HG02588 (cell line): ENCODE data around the gene CCR4.
A peak's percentile ranks its signal among the peaks of the same experiment; 100 is the strongest.
"Not testable (repeated sequence)": the region's sequence is repeated elsewhere in the genome, so short reads cannot be mapped to it uniquely, and the experiment has no call there.

ENCODE experiments used
- ATAC-seq: cut with Tn5 transposase; IDR thresholded peaks from one replicate; pipeline ENCODE4 v1.9.1; 2021; ENCODE audit warnings: mild to moderate bottlenecking, moderate library complexity; ENCODE audit not compliant: unreplicated experiment

The CCR4 gene

DNA sequence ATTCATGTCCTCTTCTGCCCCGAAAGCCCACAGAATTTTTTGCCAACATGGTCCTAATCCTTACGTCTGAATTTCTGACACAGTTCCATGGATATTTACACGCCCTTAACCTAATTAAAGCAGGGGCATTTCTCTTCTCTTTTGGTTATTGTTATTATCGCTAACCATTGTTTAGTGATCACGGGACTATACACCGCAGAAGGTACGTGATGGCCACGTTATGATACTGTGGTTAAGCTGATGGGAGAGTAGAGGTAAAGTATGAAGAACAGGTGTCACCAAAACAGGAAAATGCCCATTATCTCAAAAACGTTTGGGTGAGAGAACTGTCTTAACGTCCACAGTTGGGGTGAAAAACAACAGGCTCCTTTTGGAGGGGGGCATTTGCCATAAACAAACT, 26.4 kb downstream of the CCR4 start:
- ATAC-seq: no peak

DNA sequence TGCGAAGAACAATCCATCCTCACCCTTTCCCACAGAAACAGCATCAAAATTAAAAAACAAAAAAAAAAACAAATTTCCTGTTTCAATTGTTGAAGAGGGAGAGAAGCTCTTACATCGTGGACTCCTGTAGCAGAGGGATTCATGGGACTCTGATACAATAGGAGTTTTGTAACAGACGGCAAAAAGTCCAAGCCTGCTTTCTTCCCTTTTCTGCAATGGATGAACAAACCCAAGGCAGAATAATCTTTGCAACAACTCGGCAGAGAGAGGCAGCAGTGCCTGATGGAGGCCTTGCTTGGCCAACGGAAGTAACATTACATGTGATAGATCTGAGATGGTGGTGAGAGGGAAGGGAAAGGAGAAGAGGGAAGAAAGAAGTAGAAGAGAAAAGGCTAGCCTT, 26.9 kb downstream of the CCR4 start:
- ATAC-seq: no peak

GRCh38 chr3:32983124-32983523, 31.7 kb downstream of the CCR4 start:
- no peak for ATAC-seq

GRCh38 chr3:32984918-32985317, 33.5 kb downstream of the CCR4 start:
- ATAC-seq: not testable (repeated sequence)

GRCh38 chr3:32989171-32989570, 37.7 kb downstream of the CCR4 start:
- ATAC-seq: no peak

DNA sequence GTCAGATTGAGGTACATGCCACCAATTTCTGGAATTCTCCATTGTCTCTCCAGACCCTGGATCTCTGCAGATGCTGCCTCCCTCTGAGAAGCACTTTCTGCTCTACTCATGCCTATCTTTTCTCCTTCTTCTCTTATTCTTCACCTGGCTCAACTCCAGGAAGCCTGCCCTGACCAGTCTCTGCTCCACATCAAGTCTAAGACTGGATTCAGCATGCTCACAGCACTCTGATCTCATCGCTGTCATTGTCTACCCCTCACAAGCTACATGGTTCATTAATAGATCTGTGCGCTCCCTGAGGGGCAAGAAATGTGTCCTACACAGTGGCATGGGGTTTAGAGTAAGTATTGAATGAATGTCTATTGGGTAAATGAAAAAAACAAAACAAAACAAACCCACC, 38.7 kb downstream of the CCR4 start:
- no peak for ATAC-seq

GRCh38 chr3:32991781-32992180, 40.3 kb downstream of the CCR4 start:
- ATAC-seq: no peak

DNA sequence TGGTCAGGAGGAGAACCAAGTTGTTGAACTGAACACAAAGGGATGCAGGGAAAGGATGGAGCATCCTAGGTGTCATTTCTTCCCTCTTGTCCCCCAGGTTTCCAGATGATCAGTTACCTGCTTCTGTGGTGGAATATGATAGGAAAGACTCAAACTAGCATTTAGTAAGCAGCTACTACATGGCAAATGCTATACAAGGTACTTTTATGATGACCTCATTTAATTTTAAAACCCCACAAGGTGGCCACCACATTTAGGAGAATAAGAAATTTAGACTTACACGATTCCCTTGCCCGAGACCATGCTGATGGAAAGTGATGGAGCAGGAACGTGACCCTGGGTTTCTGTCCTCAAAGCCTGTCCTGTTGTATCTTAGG, 40.9 kb downstream of the CCR4 start:
- ATAC-seq: peak; percentile 14

DNA sequence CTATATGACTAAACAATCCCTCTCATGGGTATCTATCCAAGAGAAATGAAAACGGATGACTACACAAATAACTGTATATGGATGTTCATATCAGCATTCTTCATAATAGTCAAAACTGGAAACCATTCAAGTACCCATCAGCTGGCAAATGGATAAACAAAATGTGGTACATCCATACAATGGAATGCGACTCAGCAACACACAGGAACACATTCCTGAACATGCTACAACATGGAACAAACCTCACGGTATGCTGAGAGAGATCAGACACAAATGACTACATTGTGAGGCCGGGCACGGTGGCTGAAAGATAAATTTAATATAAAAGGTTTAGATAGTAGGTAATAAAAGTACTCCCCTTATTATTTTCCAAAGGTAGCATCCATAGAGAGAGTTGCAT, 42.6 kb downstream of the CCR4 start:
- no peak for ATAC-seq

DNA sequence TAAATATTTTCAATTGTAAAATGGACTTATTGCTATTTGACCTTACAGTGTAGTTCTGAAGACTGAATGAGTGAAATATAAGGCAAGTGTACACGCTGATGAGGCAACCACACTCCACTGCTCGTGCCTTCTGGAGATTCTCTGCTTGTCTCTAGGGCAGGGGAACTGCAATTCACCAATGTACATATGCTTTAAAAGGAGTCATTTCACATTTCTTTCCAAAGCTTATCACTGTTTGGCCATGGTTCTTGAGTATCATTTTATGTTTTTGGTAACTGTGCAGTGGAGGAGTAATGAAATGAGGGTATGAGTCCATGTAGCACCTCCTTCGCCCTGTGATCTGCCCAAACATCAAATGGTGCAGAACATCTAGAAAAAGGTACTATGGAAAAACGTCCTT, 43.7 kb downstream of the CCR4 start:
- ATAC-seq: no peak

DNA sequence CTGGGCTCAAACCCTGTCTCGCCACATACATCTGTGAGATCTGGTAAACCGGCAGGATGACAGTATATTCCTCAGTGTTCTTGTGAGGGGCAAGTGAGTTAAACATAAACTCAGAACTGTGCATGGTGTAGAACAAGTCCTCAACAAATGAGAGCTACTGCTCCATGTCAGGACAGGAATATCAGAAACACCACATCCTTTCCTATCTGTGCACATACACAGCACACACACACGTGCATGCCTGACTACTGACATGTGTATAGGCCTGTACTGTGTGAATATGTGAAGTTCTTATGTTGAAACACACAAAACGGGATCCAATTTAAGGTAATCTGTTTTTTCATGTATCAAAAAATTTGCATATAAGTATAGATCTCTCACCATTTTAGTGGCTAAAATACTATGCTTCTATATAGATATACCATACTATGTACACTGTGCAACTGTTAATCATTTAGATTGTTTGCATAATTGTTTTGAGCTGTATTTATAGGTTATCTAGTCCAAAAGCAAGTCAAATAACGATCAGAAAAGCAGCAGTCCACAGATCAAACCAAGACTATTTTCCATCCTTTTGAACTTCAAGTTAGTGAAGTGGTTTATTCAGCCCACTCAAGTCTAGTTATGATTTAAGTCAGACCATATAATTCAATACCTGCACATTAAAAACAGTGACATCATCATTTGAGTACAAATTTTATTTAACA, 44.8 kb downstream of the CCR4 start:
- ATAC-seq: no peak

DNA sequence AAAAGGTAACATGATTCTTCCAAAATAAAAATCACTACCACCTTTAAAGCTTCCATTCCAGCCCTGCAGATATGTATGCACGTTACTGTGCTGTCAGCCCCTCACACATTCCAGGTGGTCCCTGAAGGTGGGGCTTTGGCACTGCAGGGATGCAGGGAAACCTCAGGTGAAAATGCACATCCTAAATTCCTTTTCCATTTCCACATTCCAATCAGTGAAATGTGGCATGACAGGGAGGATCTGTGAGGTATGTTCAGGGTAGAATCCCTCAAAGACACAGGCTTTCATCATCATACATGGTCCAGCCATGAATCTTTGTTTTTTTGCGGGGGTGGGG, 45.3 kb downstream of the CCR4 start:
- no peak for ATAC-seq

DNA sequence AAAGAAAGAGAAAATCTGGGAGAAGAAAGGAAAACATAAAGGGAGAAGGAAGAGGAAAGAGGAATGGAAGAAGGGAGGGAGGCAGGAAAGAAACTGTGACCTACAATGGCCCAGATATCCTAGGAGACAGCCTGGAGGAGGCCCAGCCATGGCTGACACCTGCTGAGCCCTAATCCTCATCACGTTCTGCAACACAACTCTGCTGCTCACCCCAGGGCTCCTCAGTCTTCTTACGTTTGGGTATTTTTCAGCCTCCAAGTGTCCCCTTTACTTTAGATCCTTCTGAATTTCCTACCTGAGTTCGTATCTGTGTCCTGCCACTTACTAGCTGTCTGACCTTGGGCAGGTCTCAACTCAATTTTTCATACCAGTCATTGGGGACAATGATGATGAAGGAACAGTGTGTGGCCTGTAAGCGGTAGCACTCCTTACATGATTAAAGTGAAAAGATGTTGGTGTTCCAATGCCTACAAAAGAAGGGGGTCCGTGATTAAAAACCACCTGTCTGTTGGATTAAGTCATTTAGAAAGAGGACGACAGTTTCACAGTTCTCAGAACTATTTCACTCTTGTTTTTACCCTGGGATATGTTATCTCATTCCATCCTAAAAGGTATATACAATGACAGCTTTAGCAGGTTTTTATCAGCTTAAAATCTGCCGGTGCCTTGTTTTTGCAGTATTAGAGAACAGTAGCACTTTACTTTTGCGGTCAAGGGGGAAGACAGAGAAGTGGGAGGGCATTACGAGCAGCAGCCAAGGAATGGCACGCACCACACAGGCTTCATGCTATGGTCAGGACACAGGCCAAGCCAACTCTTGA, 47.4 kb downstream of the CCR4 start:
- ATAC-seq: no peak

GRCh38 chr3:33000691-33001385, 49.4 kb downstream of the CCR4 start:
- ATAC-seq: no peak

GRCh38 chr3:33001889-33002288, 50.4 kb downstream of the CCR4 start:
- no peak for ATAC-seq

DNA sequence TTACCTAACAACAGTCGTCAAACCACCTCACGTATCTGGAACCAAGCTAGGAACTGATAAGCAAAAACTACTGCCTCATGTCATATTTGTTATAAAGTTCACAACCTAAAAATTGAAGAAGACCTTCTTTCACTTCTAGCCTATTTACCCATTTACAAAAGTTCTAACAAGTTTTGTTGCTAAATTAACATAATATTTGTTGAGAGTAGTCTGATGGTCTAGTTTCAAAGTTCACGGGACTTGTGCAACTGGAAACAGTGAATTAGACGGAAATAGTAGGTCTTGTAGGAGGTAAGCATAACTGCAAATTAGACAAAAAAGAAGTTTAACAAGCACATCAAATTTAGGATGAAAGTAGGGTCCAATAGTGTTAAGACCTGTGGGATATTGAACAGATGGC, 51.9 kb downstream of the CCR4 start:
- no peak for ATAC-seq

GRCh38 chr3:33004205-33004604, 52.8 kb downstream of the CCR4 start:
- ATAC-seq: no peak

DNA sequence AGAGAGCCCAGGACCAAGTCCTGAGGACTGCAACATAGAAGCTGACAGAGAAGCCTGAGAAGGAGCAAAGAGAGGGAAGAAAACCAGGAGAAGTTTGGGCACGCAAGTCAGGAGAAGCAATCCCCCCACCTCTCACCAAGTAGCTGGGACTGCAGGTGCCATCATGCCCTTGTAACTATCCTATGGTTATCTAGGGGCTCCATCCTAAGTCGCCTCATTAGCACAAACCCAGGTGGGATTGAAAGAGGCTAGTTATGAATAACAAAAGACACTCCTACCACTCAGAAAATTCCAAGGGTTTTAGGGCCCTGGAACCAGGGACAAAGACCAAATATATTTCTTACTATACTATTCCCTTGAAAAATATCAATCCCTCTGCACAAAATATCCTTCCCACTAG, 53.5 kb downstream of the CCR4 start:
- ATAC-seq: no peak
